OCI-LY7 (cell line): ENCODE data around the gene SFI1.

ENCODE experiments used
- CTCF ChIP-seq: fragments of 200-600 bp; sonication (generic); conservative IDR thresholded peaks from 2 replicates; pipeline ENCODE4 v1.5.1; 2014; ENCODE audit warnings: mild to moderate bottlenecking, antibody characterized with exemption, low read length, moderate library complexity, mixed read lengths
- EZH2phosphoT487 ChIP-seq: fragments of 200-600 bp; sonication (generic); IDR thresholded peaks from 2 replicates; pipeline ENCODE4 v1.6.1; 2018; ENCODE audit warnings: low read depth, borderline replicate concordance, mild to moderate bottlenecking, mixed run types, antibody characterized with exemption, low read length, moderate library complexity, mixed read lengths

- TF ChIP-seq CTCF (no peak), EZH2phosphoT487 (no peak)
Observed at GRCh38 chr22:31447337-31447736, 49.0 kb upstream of the SFI1 start.
